NCI-H748 (cell line): ENCODE results near the gene TMEM107.
A peak's percentile ranks its signal among the peaks of the same experiment; 100 is the strongest.

ENCODE experiments used
- DNase-seq: peaks from one replicate; lab custom pipeline; 2025; ENCODE audit not compliant: unreplicated experiment; lab: John Stamatoyannopoulos, UW

The TMEM107 gene

GRCh38 chr17:8138672-8139371, 37.4 kb downstream of the TMEM107 start:
- peak; percentile 99 for DNase-seq

DNA sequence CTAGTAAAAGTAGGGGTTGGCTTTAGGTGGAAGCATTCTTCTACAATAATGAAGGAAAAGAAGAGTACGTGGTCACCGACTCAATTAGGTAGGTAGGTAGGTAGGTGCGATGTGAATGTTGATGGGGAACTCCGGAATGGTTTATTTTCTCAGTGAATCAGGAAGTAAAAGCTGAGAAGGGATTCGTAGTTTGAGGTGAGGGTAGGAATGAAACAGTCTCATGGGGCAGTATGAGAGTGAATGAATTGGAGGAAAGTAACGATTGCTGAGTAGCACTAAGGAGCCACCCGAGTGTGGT, 37.9 kb downstream of the TMEM107 start:
- no peak for DNase-seq

GRCh38 chr17:8137645-8138373, 38.4 kb downstream of the TMEM107 start:
- peak; percentile 54 for DNase-seq

DNA sequence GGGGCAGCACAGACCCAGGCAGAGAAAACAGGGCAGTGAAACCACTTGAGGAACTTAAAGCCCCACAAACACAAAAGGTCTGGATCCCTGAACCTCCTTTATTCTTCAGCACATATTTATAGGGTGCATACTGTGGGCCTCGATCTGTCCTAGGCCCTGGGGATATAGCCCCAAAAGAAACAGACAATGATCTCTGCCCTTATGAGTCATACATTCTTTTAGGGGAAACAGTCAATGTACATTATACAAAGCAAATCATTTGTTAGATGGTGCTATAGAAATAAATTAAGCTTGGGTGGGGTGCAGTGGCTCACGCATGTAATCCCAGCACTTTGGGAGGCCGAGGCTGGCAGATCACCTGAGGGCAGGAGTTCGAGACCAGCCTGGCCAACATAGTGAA, 42.2 kb downstream of the TMEM107 start:
- DNase-seq = no peak

GRCh38 chr17:8133399-8133798, 42.8 kb downstream of the TMEM107 start:
- no peak for DNase-seq

DNA sequence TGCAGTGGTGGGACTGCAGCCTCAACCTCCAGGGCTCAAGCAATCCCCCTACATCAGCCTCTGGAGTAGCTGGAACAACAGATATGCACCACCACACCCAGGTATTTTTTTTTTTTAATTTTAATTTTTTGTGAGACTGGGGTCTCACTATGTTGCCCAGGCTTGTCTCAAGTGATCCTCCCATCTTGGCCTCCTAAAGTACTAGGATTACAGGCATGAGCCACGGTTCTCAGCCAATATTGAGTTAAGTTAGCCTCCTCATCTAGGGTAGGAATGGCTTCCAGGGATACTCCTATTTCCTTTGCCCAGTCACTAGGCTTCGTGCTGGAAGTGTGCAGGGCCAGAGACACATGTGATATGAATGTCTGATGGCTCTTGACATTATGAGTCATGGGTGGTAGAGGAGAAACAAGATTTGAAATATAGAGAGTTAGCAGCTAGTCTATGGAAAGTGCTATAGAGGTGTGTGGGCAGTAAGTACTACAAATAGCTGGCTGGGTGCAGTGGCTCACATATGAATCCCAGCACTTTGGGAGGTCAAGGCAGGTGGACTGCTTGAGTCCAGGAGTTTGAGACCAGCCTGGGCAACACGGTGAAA, 44.2 kb downstream of the TMEM107 start:
- DNase-seq = no peak

- DNase-seq = peak; percentile 60
Observed at GRCh38 chr17:8128125-8128784, 47.9 kb downstream of the TMEM107 start.

DNA sequence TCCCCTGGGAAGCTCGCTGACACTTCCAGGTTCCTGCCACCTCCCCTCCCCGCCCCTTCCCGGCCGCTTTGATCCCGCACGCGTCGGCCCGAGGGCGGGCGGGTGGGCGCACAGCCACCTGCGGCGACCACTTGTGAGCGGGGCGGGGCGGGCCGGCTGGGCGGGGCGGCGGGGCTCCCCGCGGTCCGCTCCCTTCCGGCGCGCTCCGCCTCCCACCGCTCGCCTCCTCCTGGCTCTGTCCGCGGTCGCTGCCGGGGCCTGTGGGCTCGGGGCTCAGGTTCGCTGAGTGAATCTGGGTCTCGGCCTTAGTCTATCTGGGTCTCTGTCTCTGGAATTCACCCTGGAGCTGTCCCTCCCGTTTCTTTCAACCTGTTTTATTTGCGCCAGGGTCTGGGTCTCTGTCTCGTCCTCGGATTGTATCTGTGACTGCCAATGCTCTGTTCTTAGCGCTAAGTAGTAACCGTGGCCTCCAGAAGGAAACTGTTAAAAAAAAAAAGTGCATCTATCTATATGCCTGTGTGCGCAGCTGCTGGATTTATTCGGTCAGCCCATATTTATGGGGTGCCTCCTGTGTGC, 49.6 kb downstream of the TMEM107 start:
- peak; percentile 87 for DNase-seq

- peak; percentile 86 for DNase-seq
Observed at GRCh38 chr17:8125947-8126490, 50.2 kb downstream of the TMEM107 start.

DNA sequence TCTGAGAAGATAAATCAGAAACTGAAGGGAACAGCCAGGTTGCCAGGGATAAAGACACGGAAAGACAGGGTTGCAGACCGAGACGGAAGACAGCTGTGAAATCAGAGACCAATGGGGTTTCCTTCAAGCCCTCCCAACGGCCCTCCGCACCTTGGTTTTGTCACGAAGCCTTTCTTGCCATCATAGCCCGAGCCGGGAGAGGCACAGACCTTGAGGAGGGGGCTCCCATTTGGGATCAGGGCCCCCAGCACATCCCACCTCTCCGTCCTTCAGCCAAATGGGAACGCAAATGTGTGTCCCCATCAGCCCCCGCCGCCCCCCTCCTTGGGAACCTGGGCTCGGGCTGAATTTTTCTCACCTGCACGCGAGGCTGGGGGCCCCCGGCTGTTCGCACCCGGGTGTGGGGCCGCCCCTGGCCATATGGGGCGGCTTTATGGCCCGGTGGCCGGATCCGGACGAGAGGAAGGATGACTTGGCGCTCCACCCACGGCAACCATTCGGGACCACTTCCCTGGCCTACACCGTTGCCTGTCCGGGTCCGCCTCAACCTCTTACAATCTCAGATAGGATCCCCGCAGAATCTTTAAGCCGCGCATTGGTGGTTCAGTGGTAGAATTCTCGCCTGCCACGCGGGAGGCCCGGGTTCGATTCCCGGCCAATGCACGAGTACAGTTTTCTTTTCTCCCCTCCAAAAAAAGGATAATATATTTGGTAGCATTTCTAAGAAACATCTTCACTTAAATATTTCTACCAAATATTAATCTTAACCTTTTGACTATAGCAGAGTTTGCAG, 50.8 kb downstream of the TMEM107 start:
- peak; percentile 88 for DNase-seq

DNA sequence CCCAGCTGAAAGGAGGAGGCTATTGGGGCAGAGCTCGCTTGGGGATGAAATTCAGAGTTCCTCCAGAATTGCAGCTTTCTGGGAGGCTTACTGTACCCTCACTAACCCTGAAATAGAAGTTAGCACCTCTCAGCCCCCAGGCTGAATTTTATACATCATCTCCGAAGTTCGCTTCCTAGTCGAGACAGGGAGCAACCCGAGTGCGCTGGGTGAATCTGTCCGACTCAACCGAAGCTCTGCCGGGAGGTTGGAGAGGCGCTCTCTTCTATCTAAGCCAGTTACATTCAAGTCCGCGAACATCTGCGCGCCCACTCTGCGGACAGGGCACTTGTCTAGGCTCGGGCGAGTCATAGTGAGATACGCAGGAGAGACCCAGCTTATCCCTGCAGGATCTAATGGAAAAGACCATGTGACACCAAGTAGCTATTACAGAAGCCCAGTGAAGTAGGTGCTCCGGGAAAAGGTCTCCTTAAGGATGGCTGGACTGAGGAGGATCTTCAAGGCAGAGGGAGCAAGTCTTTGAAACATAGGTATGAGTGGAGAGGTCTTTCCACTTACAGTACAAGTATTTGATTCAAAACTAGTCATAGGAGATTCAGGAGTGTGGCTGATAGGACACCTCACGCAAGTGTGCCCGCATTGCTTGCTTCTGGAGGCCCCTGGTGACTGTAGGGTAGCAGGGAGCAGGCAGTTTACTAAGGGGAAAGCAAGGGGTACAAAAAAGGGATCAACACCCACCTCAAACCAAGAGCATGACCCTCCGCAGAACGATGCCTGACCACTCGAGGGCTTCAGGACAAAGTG, 51.6 kb downstream of the TMEM107 start:
- DNase-seq = peak; percentile 75

DNA sequence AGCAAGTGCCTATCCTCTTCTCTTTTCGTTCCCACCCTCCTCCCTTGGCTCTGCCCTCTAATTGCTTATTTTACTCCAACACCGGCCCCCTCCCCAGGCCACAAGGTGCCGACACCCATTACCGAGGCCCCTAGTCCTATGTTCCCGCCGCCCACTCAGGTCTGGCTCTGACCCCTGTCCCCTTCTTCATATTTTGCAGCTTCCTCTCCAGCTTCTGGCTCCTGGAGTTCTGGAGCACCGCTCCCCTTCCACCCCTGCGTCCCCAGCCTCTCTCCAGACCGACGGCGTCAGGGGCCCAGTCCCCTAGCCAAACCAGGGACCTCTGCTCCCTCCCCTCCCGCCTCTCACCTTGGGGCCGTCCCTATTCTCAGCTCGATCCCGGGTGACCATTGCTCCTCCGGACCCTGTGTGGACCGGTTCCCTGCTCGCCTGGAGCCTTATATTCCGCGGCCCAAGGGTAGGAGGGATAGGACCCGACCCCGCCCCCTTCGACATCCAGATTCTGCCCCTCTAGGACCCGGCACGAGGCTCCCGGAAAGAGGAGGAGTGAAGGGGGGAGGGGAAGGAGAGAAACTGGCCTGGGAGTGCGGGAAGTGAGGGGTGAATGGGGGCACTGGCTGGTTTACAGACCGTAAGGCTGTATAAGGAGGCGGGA, 52.4 kb downstream of the TMEM107 start, which contains the start of gene HES7:
TSS of gene HES7 (minus strand) at position 412 of the 655 bp plus-strand sequence. CDS start at position 390, 22 bp downstream.
- peak; percentile 70 for DNase-seq

DNA sequence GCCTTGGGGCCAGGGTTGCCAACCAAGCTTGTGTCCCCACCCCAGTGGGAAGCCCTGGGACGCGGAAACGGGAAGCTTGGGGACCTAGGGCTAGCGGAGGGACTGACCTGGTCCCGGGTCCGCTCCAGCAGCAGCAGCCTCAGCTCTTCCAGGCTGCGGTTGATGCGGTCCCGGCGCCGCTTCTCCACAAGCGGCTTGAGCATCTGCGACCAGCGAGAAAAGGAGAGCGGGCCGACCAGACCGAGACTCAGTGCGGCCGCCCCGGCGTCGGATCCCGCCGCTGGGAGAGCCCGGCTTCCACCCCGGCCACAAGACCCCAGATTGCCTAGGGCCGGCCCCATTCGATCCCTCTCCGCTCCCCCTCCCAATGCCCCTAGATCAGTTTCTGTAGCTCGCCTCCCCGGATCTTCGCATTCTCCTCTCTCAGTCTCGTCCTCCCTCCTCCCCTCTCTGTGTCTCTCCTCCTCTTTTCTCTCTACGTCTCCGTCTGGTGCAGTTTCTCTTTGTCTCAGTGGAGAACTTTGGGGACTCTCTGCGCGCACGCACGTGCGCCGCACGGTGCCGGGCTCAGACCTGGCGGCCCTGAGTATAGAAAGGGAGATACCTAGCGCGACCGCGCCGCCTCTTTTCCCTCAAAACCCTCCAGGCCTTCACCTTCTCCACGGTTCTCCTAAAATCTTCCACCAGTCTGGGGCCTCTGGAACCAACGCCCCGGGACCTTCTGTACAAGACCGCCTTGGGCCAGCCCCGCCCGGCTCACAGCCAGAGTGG, 53.1 kb downstream of the TMEM107 start:
- DNase-seq = peak; percentile 62
